22Rv1 (cell line): ENCODE results near the gene WBP1L.

Experiments used
- CTCF ChIP-seq: fragments of 450-650 bp; IDR thresholded peaks from 2 replicates; pipeline ENCODE4 v1.5.1; 2017; ENCODE audit warnings: mild to moderate bottlenecking
- ZFX ChIP-seq: fragments of 450-650 bp; IDR thresholded peaks from 2 replicates; pipeline ENCODE4 v1.6.1; 2017; ENCODE audit warnings: antibody characterized with exemption, borderline replicate concordance

- TF ChIP-seq CTCF (no peak), ZFX (no peak)
Observed at GRCh38 chr10:102859911-102860310, 116.2 kb downstream of the WBP1L start.
